Measurements from ENCODE around the gene FIBCD1. TPM values are rescaled to one million over a fixed set of nuclear protein-coding genes. Genes with fewer than 3 reads are reported as not detected.

The FIBCD1 gene
- total and polyA plus RNA-seq, 4 donors = 0.97 to 7.7 (median 4.1) TPM

GRCh38 chr9:130949188-130950038 is 10.4 kb upstream of the FIBCD1 start:
- DNase-seq (no peak), ATAC-seq (ENCODE audit: insufficient read depth, low FRiP score) (no peak)
- H3K9ac ChIP-seq (ENCODE audit: insufficient read depth in 1 of 2, low read length in 2 of 2) = no peak overlapping the region
- H3K9me3 ChIP-seq (ENCODE audit: control insufficient read depth in 4 of 4, insufficient read depth in 3 of 4, low read length in 3 of 4) = peaks cover 0 to 15% (median 0%) of the 10 kb centered on the region in 4 donors
- H3K4me1 ChIP-seq (ENCODE audit: control insufficient read depth in 5 of 5, insufficient read depth in 5 of 5, low read length in 5 of 5) = no peaks in the 10 kb centered on the region
- TF ChIP-seq CTCF (IDR thresholded peaks at IDR 0.05; ENCODE audit: control extremely low read depth, extremely low read depth) = no peak
- no peak overlapping the region for H3K27ac ChIP-seq (ENCODE audit: low read depth in 1 of 2, low read length in 1 of 2)
- WGBS, 2 donors = 74 to 82% methylated on average over 8 of the region's 8 CpGs
- H3K4me3 ChIP-seq = no peak overlapping the region
- H3K36me3 ChIP-seq (ENCODE audit: control insufficient read depth in 4 of 4, insufficient read depth in 4 of 4, low read length in 4 of 4) = no peaks in the 10 kb centered on the region
- peaks cover 0 to 6% (median 0%) of the 10 kb centered on the region in 3 donors for H3K27me3 ChIP-seq (ENCODE audit: control insufficient read depth in 3 of 3, insufficient read depth in 3 of 3, low read length in 2 of 3)

GRCh38 chr9:130948266-130948665 is 9.2 kb upstream of the FIBCD1 start:
- H3K27ac ChIP-seq (ENCODE audit: low read depth in 1 of 2, low read length in 1 of 2) = no peak overlapping the region
- peaks cover 0 to 15% (median 0%) of the 10 kb centered on the region in 4 donors for H3K9me3 ChIP-seq (ENCODE audit: control insufficient read depth in 4 of 4, insufficient read depth in 3 of 4, low read length in 3 of 4)
- DNase-seq (no peak), ATAC-seq (ENCODE audit: insufficient read depth, low FRiP score) (no peak)
- WGBS, 2 donors = 68 to 70% methylated on average over 8 of the region's 8 CpGs
- H3K27me3 ChIP-seq (ENCODE audit: control insufficient read depth in 3 of 3, insufficient read depth in 3 of 3, low read length in 2 of 3) = peaks cover 0 to 14% (median 0%) of the 10 kb centered on the region in 3 donors
- no peak overlapping the region for H3K4me3 ChIP-seq
- H3K9ac ChIP-seq (ENCODE audit: insufficient read depth in 1 of 2, low read length in 2 of 2) = no peak overlapping the region
- no peaks in the 10 kb centered on the region for H3K4me1 ChIP-seq (ENCODE audit: control insufficient read depth in 5 of 5, insufficient read depth in 5 of 5, low read length in 5 of 5)
- H3K36me3 ChIP-seq (ENCODE audit: control insufficient read depth in 4 of 4, insufficient read depth in 4 of 4, low read length in 4 of 4) = no peaks in the 10 kb centered on the region
- no peak for TF ChIP-seq CTCF (IDR thresholded peaks at IDR 0.05; ENCODE audit: control extremely low read depth, extremely low read depth)

GRCh38 chr9:130947618-130948140 is 8.6 kb upstream of the FIBCD1 start:
- peaks cover 0 to 11% (median 0%) of the 10 kb centered on the region in 4 donors for H3K9me3 ChIP-seq (ENCODE audit: control insufficient read depth in 4 of 4, insufficient read depth in 3 of 4, low read length in 3 of 4)
- ATAC-seq (ENCODE audit: insufficient read depth, low FRiP score) (no peak), DNase-seq (no peak)
- no peak for TF ChIP-seq CTCF (IDR thresholded peaks at IDR 0.05; ENCODE audit: control extremely low read depth, extremely low read depth)
- H3K9ac ChIP-seq (ENCODE audit: insufficient read depth in 1 of 2, low read length in 2 of 2) = no peak overlapping the region
- H3K27me3 ChIP-seq (ENCODE audit: control insufficient read depth in 3 of 3, insufficient read depth in 3 of 3, low read length in 2 of 3) = peaks cover 0 to 17% (median under 1%) of the 10 kb centered on the region in 3 donors
- H3K4me3 ChIP-seq = no peak overlapping the region
- H3K4me1 ChIP-seq (ENCODE audit: control insufficient read depth in 5 of 5, insufficient read depth in 5 of 5, low read length in 5 of 5) = no peaks in the 10 kb centered on the region
- no peak overlapping the region for H3K27ac ChIP-seq (ENCODE audit: low read depth in 1 of 2, low read length in 1 of 2)
- WGBS, 2 donors = 78 to 86% methylated on average over 13 of the region's 13 CpGs
- no peaks in the 10 kb centered on the region for H3K36me3 ChIP-seq (ENCODE audit: control insufficient read depth in 4 of 4, insufficient read depth in 4 of 4, low read length in 4 of 4)

Data from lung (tissue), 12 donors.